Transverse colon (tissue), 3 donors: ENCODE results near the gene ABCD4.

Experiments used
- POLR2A ChIP-seq: fragments of 450-650 bp; IDR thresholded peaks from one replicate; pipeline ENCODE4 v1.6.1; 2016; ENCODE audit warnings: antibody characterized with exemption, mild to moderate bottlenecking, moderate library complexity
- TF ChIP-seq, protein P1 (sequence below), 5 experiments: fragments of 200-600 bp in 3 of 5; fragments of 450-650 bp in 2 of 5; sonication (generic) in 3 of 5; IDR thresholded peaks; 1 replicate in 2 of 5; 2 replicates in 3 of 5; pipeline ENCODE4 v1.5.1; 2016 to 2017; ENCODE audit warnings: antibody characterized with exemption in 5 of 5, inconsistent platforms in 3 of 5, mild to moderate bottlenecking in 2 of 5, moderate library complexity in 1 of 5

DNA sequence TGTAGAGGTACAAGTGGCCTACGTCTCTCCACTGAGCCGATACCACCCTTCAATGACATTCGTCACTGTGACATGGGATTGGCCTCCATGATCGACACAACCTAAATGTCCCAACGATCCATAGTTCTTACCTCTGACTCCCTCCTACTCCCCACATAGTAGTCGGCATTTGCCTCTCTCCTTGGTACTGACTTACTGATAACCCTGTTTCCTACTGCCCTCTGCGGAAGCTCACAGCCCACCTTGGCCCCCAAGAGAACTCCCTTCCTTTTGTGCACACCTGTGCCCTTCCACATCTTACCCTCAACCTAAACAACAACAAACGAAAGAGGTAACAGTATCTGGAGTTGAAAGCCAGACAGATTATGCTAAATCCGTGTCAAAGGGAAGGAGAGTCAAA is 39.6 kb downstream of the ABCD4 start:
- TF ChIP-seq, protein P1, sequence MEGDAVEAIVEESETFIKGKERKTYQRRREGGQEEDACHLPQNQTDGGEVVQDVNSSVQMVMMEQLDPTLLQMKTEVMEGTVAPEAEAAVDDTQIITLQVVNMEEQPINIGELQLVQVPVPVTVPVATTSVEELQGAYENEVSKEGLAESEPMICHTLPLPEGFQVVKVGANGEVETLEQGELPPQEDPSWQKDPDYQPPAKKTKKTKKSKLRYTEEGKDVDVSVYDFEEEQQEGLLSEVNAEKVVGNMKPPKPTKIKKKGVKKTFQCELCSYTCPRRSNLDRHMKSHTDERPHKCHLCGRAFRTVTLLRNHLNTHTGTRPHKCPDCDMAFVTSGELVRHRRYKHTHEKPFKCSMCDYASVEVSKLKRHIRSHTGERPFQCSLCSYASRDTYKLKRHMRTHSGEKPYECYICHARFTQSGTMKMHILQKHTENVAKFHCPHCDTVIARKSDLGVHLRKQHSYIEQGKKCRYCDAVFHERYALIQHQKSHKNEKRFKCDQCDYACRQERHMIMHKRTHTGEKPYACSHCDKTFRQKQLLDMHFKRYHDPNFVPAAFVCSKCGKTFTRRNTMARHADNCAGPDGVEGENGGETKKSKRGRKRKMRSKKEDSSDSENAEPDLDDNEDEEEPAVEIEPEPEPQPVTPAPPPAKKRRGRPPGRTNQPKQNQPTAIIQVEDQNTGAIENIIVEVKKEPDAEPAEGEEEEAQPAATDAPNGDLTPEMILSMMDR (IDR thresholded peaks at IDR 0.05) = no peak
- TF ChIP-seq POLR2A = no peak
